Epithelial cell of esophagus (primary cell): Measurements from ENCODE around the gene SORCS2.

Source experiments
- DNase-seq: peaks from one replicate; pipeline ENCODE4 v3.0.0; 2010; ENCODE audit warnings: low read depth
- H3K4me3 ChIP-seq: 2 replicates; pipeline ENCODE4 v1.5.1; 2011; ENCODE audit warnings: mild to moderate bottlenecking, low read length, control low read depth
- TF ChIP-seq, protein P1 (sequence below): IDR thresholded peaks from 2 replicates; pipeline ENCODE4 v1.5.1; 2011; ENCODE audit warnings: low read depth, mild to moderate bottlenecking, low read length, control low read depth, inconsistent platforms; ENCODE audit not compliant: insufficient read depth; ENCODE audit errors: missing control alignments

SORCS2 gene

GRCh38 chr4:7155590-7156071, 36.7 kb upstream of the SORCS2 start:
- TF ChIP-seq, protein P1, sequence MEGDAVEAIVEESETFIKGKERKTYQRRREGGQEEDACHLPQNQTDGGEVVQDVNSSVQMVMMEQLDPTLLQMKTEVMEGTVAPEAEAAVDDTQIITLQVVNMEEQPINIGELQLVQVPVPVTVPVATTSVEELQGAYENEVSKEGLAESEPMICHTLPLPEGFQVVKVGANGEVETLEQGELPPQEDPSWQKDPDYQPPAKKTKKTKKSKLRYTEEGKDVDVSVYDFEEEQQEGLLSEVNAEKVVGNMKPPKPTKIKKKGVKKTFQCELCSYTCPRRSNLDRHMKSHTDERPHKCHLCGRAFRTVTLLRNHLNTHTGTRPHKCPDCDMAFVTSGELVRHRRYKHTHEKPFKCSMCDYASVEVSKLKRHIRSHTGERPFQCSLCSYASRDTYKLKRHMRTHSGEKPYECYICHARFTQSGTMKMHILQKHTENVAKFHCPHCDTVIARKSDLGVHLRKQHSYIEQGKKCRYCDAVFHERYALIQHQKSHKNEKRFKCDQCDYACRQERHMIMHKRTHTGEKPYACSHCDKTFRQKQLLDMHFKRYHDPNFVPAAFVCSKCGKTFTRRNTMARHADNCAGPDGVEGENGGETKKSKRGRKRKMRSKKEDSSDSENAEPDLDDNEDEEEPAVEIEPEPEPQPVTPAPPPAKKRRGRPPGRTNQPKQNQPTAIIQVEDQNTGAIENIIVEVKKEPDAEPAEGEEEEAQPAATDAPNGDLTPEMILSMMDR, result no peak
- DNase-seq, result no peak

GRCh38 chr4:7156328-7156727, 36.0 kb upstream of the SORCS2 start:
- no peak overlapping the region for H3K4me3 ChIP-seq
- no peak for DNase-seq
- TF ChIP-seq, protein P1, result no peak

More at GRCh38 chr4:7155590-7156071, 36.7 kb upstream of the SORCS2 start:
- H3K4me3 ChIP-seq, result no peak overlapping the region

DNA sequence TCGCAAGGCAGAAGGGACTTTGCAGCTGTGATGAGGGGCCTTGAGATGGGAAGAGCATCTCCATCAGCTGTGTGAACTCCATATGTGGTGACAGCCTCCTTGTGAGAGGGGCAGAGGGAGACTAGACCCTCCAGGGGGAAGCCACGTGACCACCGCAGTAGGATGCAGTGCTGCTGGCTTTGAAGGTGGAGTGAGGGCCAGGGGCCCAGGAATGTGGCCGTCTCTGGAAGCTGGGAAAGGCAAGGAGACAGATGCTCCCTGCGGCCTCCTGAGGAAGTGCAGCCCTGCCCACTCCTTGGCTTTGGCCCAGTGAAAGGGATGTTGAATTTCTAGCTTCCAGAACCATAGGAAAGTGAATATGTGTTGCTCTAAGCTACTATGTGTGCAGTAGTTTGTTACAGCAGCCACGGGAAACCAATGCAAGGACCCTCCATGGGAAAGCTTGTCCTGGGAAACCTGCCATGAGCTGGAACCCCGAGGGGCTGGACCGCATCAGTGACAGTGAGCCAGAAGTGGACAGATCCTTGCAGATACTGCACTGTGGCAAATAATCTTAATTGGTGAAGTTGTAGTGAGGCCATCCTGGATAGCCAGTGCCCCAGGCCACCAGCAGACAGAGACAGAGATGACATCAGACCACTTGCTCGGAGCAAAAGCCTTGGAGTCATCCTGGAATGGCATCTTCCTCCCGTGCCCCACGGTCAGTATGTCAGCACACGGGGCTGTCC, 35.4 kb upstream of the SORCS2 start:
- H3K4me3 ChIP-seq, result no peak overlapping the region
- TF ChIP-seq, protein P1, result peak; percentile 59
- DNase-seq, result no peak

DNA sequence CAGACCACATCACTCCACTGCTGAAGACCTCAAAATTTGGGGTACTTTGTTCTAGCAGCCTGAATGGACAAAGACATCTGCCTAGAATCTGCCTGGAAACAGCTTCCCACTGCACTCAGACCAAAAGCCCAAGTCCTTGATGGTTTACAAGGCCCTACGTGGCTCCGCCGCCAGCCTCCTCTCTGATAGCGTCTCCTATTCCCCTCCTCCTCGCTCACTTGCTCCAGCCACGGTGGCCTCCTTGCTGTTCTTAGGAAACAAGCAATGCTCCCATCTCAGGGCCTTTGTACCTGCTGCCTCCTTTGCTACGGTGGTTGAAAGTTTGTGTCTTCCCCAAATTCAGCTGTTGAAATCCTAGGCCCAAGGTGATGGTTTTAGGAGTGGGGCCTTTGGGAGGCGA, 34.7 kb upstream of the SORCS2 start:
- no peak overlapping the region for H3K4me3 ChIP-seq
- TF ChIP-seq, protein P1, result no peak
- no peak for DNase-seq

- H3K4me3 ChIP-seq, result no peak overlapping the region
- TF ChIP-seq, protein P1, result no peak
- no peak for DNase-seq
Measured at GRCh38 chr4:7158081-7158750, 34.1 kb upstream of the SORCS2 start.

DNA sequence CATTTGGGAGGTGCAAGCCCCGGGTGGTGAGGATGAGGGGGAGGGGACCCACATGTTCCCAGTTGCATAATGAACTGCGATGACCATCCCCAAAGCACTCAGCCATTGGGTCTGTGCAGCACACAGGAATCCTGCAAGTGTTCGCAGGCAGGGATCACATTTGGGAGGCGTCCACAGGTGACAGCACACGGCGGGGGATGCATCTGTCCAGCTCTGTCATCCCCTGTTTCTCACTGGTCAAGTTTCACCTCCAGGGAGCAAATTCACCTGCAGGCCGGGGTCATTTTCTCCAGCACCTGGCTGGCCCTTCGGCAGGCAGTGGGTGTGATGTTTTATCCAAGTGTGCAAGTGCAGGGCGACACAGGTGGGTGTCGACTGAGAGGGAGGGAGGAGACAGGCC, 33.3 kb upstream of the SORCS2 start:
- TF ChIP-seq, protein P1, result no peak
- no peak overlapping the region for H3K4me3 ChIP-seq
- DNase-seq, result no peak
